Adrenal gland (tissue), 5 donors: ENCODE results near the gene ENDOU.

Experiments used
- POLR2A ChIP-seq, 2 donors: fragments of 450-650 bp; IDR thresholded peaks; one replicate each; pipeline ENCODE4 v1.6.1; 2017; ENCODE audit warnings: antibody characterized with exemption in 2 of 2, mild to moderate bottlenecking in 2 of 2, moderate library complexity in 1 of 2
- TF ChIP-seq, protein P1 (sequence below), 6 experiments: fragments of 450-650 bp in 4 of 6; fragments of 200-600 bp in 2 of 6; sonication (generic) in 1 of 6; IDR thresholded peaks; 1 replicate in 5 of 6; 2 replicates in 1 of 6; pipeline versions ENCODE4 v1.5.1 to v1.8.0; 2016 to 2021; ENCODE audit warnings: antibody characterized with exemption in 6 of 6, mild to moderate bottlenecking in 2 of 6, moderate library complexity in 1 of 6
- donor health status: DM: no; HTN: no; CAD: no.

DNA sequence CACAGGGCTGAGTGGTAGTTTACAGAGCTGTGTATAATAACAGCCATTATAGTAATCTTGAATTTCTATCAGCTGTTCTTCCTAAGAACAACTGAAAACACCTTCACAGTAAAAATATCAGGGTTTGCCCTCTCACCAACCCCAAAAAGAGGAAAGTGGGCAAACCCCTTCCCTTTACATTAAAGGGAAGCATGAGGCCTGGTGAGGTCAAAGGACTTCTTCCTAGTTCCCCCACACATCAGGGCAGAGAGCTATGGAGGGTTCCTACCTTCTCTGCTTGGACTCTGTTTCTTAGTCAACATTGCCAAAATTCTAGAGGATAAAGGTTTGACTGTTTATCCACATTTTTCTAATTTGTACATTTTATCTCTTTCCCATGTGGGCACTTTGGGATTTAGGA, 15.0 kb downstream of the ENDOU start:
- TF ChIP-seq, protein P1, sequence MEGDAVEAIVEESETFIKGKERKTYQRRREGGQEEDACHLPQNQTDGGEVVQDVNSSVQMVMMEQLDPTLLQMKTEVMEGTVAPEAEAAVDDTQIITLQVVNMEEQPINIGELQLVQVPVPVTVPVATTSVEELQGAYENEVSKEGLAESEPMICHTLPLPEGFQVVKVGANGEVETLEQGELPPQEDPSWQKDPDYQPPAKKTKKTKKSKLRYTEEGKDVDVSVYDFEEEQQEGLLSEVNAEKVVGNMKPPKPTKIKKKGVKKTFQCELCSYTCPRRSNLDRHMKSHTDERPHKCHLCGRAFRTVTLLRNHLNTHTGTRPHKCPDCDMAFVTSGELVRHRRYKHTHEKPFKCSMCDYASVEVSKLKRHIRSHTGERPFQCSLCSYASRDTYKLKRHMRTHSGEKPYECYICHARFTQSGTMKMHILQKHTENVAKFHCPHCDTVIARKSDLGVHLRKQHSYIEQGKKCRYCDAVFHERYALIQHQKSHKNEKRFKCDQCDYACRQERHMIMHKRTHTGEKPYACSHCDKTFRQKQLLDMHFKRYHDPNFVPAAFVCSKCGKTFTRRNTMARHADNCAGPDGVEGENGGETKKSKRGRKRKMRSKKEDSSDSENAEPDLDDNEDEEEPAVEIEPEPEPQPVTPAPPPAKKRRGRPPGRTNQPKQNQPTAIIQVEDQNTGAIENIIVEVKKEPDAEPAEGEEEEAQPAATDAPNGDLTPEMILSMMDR (IDR thresholded peaks at IDR 0.05), result no peak
- no peak for TF ChIP-seq POLR2A (IDR thresholded peaks at IDR 0.05)
